Fibroblast of villous mesenchyme (primary cell): ENCODE measurements around the gene LRRC8D. TPM values are rescaled to one million over a fixed set of nuclear protein-coding genes. Genes with fewer than 3 reads are reported as not detected.

Experiments used
- DNase-seq: peaks from one replicate; pipeline ENCODE4 v3.0.0-alpha.2; 2010; ENCODE audit warnings: low read depth
- H3K4me3 ChIP-seq: 2 replicates; pipeline ENCODE4 v1.5.1; 2011; ENCODE audit warnings: low read depth, mild to moderate bottlenecking, low read length
- CTCF ChIP-seq: IDR thresholded peaks from 2 replicates; pipeline ENCODE4 v1.5.1; 2012; ENCODE audit warnings: low read depth, mild to moderate bottlenecking, low read length; ENCODE audit not compliant: insufficient read depth
- total RNA-seq: library from RNA; depleted of rRNA; stranded (reverse); fragments of >200 nt; gene quantifications from 2 replicates; pipeline ENCODE4 v1.2.3, GENCODE V29; 2012

The LRRC8D gene
- total RNA-seq, 1 donor = 58.7 TPM

GRCh38 chr1:89833183-89834082 is 12.6 kb downstream of the LRRC8D start:
- TF ChIP-seq CTCF = no peak
- H3K4me3 ChIP-seq = no peak overlapping the region
- no peak for DNase-seq

- H3K4me3 ChIP-seq = no peak overlapping the region
- DNase-seq = peak; percentile 45
- TF ChIP-seq CTCF = no peak
Measured at GRCh38 chr1:89834083-89834704, 13.4 kb downstream of the LRRC8D start.

GRCh38 chr1:89836252-89837035 is 15.6 kb downstream of the LRRC8D start:
- H3K4me3 ChIP-seq = no peak overlapping the region
- DNase-seq = no peak
- no peak for TF ChIP-seq CTCF

GRCh38 chr1:89837036-89837481 is 16.2 kb downstream of the LRRC8D start:
- no peak overlapping the region for H3K4me3 ChIP-seq
- no peak for DNase-seq
- TF ChIP-seq CTCF = no peak

GRCh38 chr1:89837510-89837909 is 16.7 kb downstream of the LRRC8D start:
- no peak for TF ChIP-seq CTCF
- H3K4me3 ChIP-seq = no peak overlapping the region

GRCh38 chr1:89839516-89839915 is 18.7 kb downstream of the LRRC8D start:
- TF ChIP-seq CTCF = no peak
- DNase-seq = no peak
- no peak overlapping the region for H3K4me3 ChIP-seq

More at GRCh38 chr1:89837510-89837909, 16.7 kb downstream of the LRRC8D start:
- DNase-seq = no peak
